Ammon's horn (tissue), 1 donor: Measurements from ENCODE around the gene KCTD13.
A peak's percentile ranks its signal among the peaks of the same experiment; 100 is the strongest.
"Not testable (repeated sequence)": the region's sequence is repeated elsewhere in the genome, so short reads cannot be mapped to it uniquely, and the experiment has no call there.

Source experiments
- DNase-seq: peaks from one replicate; pipeline ENCODE4 v3.0.0-alpha.2; 2016; ENCODE audit warnings: low spot score

The KCTD13 gene

GRCh38 chr16:29943846-29944799 is 18.1 kb upstream of the KCTD13 start:
- no peak for DNase-seq

GRCh38 chr16:29940656-29941055 is 14.6 kb upstream of the KCTD13 start:
- DNase-seq: peak; percentile 45

- not testable (repeated sequence) for DNase-seq
These were observed 5.7 kb upstream of the KCTD13 start for GRCh38 chr16:29931750-29932149.

- DNase-seq: peak; percentile 68
These were observed 1.3 kb upstream of the KCTD13 start for GRCh38 chr16:29927070-29927905.

GRCh38 chr16:29926711-29927052 is 656 bp upstream of the KCTD13 start:
- DNase-seq: peak; percentile 42

- peak; percentile 48 for DNase-seq
These were observed 795 bp downstream of the KCTD13 start for GRCh38 chr16:29925105-29925756.

- DNase-seq: no peak
These were observed 3.0 kb downstream of the KCTD13 start for GRCh38 chr16:29922986-29923501.

- DNase-seq: no peak
These were observed 3.7 kb downstream of the KCTD13 start for GRCh38 chr16:29922326-29922725.

GRCh38 chr16:29921034-29921385 is 5.0 kb downstream of the KCTD13 start:
- DNase-seq: no peak

GRCh38 chr16:29920288-29921033 is 5.6 kb downstream of the KCTD13 start:
- DNase-seq: peak; percentile 59

GRCh38 chr16:29916979-29917378 is 9.0 kb downstream of the KCTD13 start:
- DNase-seq: no peak

- DNase-seq: no peak
These were observed 10.3 kb downstream of the KCTD13 start for GRCh38 chr16:29915590-29916247.

GRCh38 chr16:29913514-29913913 is 12.5 kb downstream of the KCTD13 start:
- DNase-seq: no peak

GRCh38 chr16:29912087-29912486 is 13.9 kb downstream of the KCTD13 start:
- no peak for DNase-seq

GRCh38 chr16:29911676-29912010 is 14.4 kb downstream of the KCTD13 start:
- DNase-seq: no peak

- no peak for DNase-seq
These were observed 15.0 kb downstream of the KCTD13 start for GRCh38 chr16:29910819-29911675.

- DNase-seq: not testable (repeated sequence)
These were observed 16.2 kb downstream of the KCTD13 start for GRCh38 chr16:29909851-29910250.

- no peak for DNase-seq
These were observed 16.6 kb downstream of the KCTD13 start for GRCh38 chr16:29909391-29909790.

- DNase-seq: no peak
These were observed 17.3 kb downstream of the KCTD13 start for GRCh38 chr16:29908719-29909220.

GRCh38 chr16:29907973-29908372 is 18.1 kb downstream of the KCTD13 start:
- no peak for DNase-seq
